Ectodermal cell (in vitro differentiated cells): ENCODE results near the gene MTA1.

Experiments used
- H3K27ac ChIP-seq: 2 replicates; pipeline ENCODE4 v1.7.0; 2013; ENCODE audit warnings: mild to moderate bottlenecking, low read depth, low read length; ENCODE audit not compliant: insufficient read depth, poor library complexity, severe bottlenecking
- H3K27me3 ChIP-seq: 2 replicates; pipeline ENCODE4 v1.7.0; 2013; ENCODE audit warnings: mild to moderate bottlenecking, low read length; ENCODE audit not compliant: insufficient read depth, control insufficient read depth, poor library complexity, severe bottlenecking
- H3K36me3 ChIP-seq: one replicate; pipeline ENCODE4 v1.7.0; 2013; ENCODE audit warnings: low read length; ENCODE audit not compliant: control insufficient read depth, insufficient read depth
- H3K4me1 ChIP-seq: one replicate; pipeline ENCODE4 v1.7.0; 2013; ENCODE audit warnings: low read length; ENCODE audit not compliant: control insufficient read depth, insufficient read depth
- H3K4me3 ChIP-seq: 2 replicates; pipeline ENCODE4 v1.7.0; 2013; ENCODE audit warnings: low read depth, low read length, control low read depth; ENCODE audit not compliant: insufficient read depth
- H3K9me3 ChIP-seq: 2 replicates; pipeline ENCODE4 v1.7.0; 2013; ENCODE audit warnings: mild to moderate bottlenecking, low read length, moderate library complexity; ENCODE audit not compliant: control insufficient read depth
- WGBS, 2 experiments: methylation state at CpG; one replicate each; pipeline ENCODE4 v1.1.7; 2013; ENCODE audit warnings: missing lambda C conversion rate in 2 of 2; 5-methylcytosine and 5-hydroxymethylcytosine counted together

Gene MTA1

GRCh38 chr14:105489542-105490266, 70.1 kb downstream of the MTA1 start:
- H3K27me3 ChIP-seq: peaks cover 34% of the 10 kb centered on the region
- peaks cover 44% of the 10 kb centered on the region for H3K4me1 ChIP-seq
- H3K36me3 ChIP-seq: no peaks in the 10 kb centered on the region
- peak overlapping the region; percentile 62 for H3K4me3 ChIP-seq
- 2 to 3% methylated on average over 44 of the region's 44 CpGs for WGBS, 2 experiments
- peak overlapping the region; percentile 92 for H3K27ac ChIP-seq
- H3K9me3 ChIP-seq: no peaks in the 10 kb centered on the region

DNA sequence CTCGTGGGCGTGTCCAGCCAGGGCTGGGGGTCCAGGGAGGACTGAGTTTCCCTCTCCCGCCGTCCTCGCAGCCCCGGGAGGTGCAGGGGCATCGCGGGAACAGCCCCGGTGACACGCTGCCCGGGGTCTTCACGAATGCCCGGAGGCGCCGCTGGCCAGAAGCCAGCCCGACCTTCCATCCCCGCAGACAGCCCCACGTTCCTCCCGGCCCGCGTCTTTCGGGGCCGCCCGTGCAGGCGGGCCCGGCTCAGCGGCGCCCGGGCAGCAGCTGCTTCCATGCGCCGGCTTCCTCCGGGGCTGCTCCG, 70.6 kb downstream of the MTA1 start:
- Histone ChIP-seq H3K27ac (peak overlapping the region; percentile 92), H3K9me3 (no peaks in the 10 kb centered on the region), H3K36me3 (no peaks in the 10 kb centered on the region), H3K27me3 (peaks cover 28% of the 10 kb centered on the region), H3K4me3 (peak overlapping the region; percentile 62), H3K4me1 (peaks cover 42% of the 10 kb centered on the region)
- WGBS, 2 experiments: 1 to 2% methylated on average over 33 of the region's 33 CpGs

- Histone ChIP-seq H3K9me3 (no peaks in the 10 kb centered on the region), H3K27me3 (peaks cover 23% of the 10 kb centered on the region), H3K4me1 (peaks cover 38% of the 10 kb centered on the region), H3K27ac (peak within 1 kb of the TSS; percentile 92), H3K36me3 (no peaks in the 10 kb centered on the region), H3K4me3 (peak within 1 kb of the TSS; percentile 62)
- 1 to 2% methylated on average over 94 of the region's 94 CpGs for WGBS, 2 experiments
Measured at GRCh38 chr14:105490572-105491365, 71.1 kb downstream of the MTA1 start, which contains the start of gene TEDC1. Gene TEDC1 (plus strand): TSS chr14:105491246. CDS start chr14:105491376, 130 bp downstream.

DNA sequence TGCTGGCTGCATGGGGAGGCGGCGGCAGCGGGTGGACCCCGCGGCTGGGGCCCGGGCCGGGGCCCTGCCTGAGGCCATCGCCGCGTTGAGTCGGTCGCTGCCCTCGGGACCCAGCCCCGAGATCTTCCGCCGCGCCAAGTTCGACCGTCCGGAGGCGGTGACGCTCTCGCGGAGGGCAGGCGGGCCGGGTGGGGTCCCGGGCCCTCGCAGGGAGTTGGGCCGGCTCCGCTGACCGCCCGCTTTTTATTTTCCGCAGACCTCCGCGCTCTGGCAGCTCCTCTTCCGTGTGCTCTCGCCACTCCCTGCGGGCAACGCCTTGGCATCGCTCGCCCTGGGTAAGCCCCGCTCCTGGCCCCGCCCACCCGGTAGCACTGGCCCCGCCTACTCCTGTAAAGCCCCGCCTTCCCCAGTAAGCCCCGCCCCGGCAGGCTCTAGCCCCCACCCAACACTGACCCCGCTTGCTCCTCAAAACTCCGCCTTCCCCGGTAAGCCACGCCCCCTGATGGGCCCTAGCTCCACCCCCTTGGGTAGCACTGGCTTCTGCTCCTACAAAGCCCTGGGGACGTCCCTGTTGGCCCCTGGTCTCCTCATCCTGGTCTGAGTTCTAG, 71.8 kb downstream of the MTA1 start:
- Histone ChIP-seq H3K9me3 (no peaks in the 10 kb centered on the region), H3K36me3 (no peaks in the 10 kb centered on the region), H3K27me3 (peaks cover 16% of the 10 kb centered on the region), H3K4me1 (peaks cover 31% of the 10 kb centered on the region), H3K4me3 (peak overlapping the region; percentile 62), H3K27ac (peak overlapping the region; percentile 76)
- 5% methylated on average over 53 of the region's 53 CpGs for WGBS, 2 experiments

DNA sequence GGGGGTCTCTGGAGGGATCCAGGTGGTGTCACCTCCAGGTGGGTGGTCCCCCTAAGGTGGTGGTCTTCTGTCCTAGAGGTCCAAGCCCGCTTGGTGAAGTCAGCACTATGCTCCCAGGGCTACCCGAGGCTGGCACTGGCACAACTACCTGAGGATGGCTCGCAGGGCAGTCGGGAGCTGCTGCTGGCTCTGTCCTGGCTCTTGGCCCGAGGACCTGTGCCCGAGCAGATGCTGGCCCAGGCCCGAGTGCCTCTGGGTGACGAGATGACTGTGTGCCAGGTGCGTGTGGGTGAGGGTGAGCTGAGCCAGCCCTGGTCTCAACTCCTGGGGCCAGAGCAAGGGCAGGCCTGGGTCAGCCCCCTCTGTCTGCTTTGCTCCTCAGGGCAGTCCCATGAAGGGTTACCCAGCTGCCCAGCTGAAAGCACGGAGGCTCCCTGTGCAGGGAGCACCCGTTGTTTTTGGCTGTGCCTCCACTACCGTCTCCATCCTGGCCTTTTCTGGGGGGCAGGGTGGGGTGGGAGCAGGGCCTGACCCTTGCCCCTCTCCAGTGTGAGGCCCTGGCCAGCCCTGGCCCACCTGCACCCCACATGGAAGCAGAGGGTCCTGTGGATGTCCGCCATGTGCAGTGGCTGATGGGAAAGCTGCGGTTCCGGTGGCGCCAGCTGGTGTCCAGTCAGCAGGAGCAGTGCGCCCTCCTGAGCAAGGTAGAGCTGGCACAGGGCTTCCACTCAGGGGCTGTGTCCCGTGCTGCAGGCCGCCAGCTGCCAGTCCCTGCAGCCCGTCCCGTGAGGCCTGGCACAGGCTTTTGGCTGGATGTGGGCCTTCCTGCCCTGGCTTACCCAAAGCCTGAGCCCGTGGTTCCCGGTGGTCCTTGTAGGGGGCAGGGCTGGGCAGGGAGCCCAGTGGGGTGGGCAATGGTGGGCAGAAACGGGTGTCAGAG, 72.7 kb downstream of the MTA1 start:
- H3K27ac ChIP-seq: no peak overlapping the region
- no peaks in the 10 kb centered on the region for H3K9me3 ChIP-seq
- 95% methylated on average over 24 of the region's 24 CpGs for WGBS, 2 experiments
- peaks cover 23% of the 10 kb centered on the region for H3K4me1 ChIP-seq
- H3K4me3 ChIP-seq: peak overlapping the region; percentile 62
- no peaks in the 10 kb centered on the region for H3K36me3 ChIP-seq
- peaks cover 8% of the 10 kb centered on the region for H3K27me3 ChIP-seq

DNA sequence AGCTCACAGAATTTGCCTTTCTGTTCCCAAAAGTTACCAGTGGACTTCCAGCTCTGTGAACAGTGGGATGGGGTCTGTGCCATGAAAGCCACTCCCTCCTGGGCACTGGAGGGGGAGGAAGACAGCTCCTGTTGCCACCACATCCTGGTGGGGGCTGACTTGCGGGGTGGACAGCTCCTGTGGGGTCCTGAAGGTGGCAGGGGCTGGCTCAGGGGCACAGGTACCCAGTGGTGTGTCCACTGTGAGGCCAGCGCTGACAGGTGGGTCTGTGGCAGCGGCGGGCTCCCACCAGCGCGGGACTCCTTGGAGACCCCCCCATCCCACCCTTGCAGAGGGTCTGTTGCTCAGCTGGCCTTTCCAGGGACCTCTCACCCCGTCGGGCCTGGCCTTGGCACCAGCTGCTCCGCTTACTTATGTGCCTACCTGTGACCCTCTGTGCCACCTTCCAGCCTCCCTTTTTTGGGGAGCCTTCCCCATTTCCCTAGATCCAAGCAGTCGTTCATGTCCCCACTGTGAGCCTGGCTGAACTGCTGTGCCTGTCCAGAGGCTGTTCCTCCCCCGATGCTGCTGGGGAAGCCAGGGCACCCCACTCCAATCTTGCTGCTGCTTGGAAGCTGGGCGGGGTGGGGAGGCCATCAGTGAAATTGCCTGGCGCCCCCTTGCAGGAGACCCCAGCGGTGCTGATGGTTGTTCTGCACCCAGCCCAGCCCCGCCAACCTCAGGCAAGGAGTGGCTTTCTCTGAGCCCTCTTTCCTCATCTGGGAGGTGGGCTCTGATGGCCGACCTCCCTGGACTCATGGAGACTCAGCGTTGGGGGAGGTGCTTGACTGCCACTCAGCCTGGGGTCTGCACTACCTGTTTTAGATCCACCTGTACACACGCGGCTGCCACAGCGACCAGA, 73.6 kb downstream of the MTA1 start:
- Histone ChIP-seq H3K4me1 (peaks cover 15% of the 10 kb centered on the region), H3K9me3 (no peaks in the 10 kb centered on the region), H3K27ac (no peak overlapping the region), H3K4me3 (no peak overlapping the region), H3K27me3 (no peaks in the 10 kb centered on the region), H3K36me3 (no peaks in the 10 kb centered on the region)
- WGBS, 2 experiments: 91 to 92% methylated on average over 20 of the region's 20 CpGs

DNA sequence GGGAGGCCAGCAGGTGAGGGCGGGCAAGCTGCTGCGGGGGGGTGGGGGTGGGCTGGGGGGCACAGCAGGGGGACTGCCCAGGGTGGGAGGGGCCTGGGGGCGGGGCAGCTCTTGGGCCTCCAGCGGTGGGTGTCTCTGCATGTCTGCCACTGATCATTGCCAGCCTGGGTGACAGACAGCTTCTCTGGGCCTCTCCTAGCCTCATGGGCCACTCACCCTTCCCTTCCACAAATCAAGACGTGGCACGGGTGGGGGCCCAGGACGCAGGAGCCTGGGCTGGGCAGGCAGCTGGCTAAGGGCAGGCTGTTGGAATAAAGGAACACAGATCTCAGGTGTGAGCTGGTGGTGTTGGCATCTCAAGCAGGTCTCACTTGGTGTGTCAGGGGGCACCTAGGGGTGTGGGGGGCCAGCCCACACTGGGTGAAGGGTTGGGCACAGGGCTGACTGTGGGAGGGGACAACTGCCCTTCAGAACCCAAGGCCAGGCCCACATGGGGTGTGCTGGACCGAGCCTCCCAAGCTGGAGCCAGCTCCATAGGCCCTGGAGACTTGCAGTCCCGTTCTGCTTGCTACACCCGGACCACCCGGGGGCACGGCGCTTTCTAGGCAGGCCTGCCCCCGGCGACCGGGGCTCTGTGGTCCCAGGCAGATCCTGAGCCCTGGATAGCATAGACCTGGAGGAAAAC, 74.4 kb downstream of the MTA1 start:
- WGBS, 2 experiments: 91 to 95% methylated on average over 14 to 16 of the region's 16 CpGs
- H3K4me3 ChIP-seq: no peak overlapping the region
- no peaks in the 10 kb centered on the region for H3K36me3 ChIP-seq
- peaks cover 12% of the 10 kb centered on the region for H3K4me1 ChIP-seq
- H3K9me3 ChIP-seq: no peaks in the 10 kb centered on the region
- no peaks in the 10 kb centered on the region for H3K27me3 ChIP-seq
- H3K27ac ChIP-seq: no peak overlapping the region

DNA sequence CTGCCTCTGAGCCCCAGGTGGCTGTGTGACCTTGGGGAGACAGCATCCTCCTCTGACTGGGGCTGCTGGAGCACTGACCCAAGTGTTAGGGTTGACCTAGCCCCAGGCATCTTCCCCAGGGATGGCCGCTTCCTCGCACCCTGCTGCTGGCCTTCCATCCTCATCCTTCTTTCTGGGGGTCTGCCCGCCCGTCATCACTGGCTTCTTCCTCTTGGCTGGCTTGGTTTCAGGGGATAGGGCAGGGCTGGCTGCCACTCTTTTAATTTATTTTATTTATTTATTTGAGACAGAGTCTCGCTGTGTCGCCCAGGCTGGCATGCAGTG, 74.9 kb downstream of the MTA1 start:
- H3K27me3 ChIP-seq: no peaks in the 10 kb centered on the region
- no peaks in the 10 kb centered on the region for H3K36me3 ChIP-seq
- no peak overlapping the region for H3K4me3 ChIP-seq
- 92 to 96% methylated on average over 6 of the region's 6 CpGs for WGBS, 2 experiments
- H3K27ac ChIP-seq: no peak overlapping the region
- H3K9me3 ChIP-seq: no peaks in the 10 kb centered on the region
- peaks cover 12% of the 10 kb centered on the region for H3K4me1 ChIP-seq
